Activated CD4-positive, alpha-beta T cell treated with anti-CD3 and anti-CD28 coated beads, Interleukin-2, amount 10 ng/mL, durations not matched to agents 7 days and 5 days (primary cell): ENCODE data around the gene ERCC1. TPM values are rescaled to one million over a fixed set of nuclear protein-coding genes. Genes with fewer than 3 reads are reported as not detected.
A peak's percentile ranks its signal among the peaks of the same experiment; 100 is the strongest.

Source experiments
- CTCF ChIA-PET: fragments of 350-600 bp; sonication (Branson Sonifier 250); formaldehyde crosslinking; loops from one replicate; lab custom pipeline; 2021; ENCODE audit warnings: antibody characterized with exemption; lab: Charles Lee
- POLR2A ChIA-PET: fragments of 350-600 bp; sonication (Branson Sonifier 250); formaldehyde crosslinking; loops from one replicate; lab custom pipeline; 2021; ENCODE audit warnings: antibody characterized with exemption; lab: Charles Lee
- DNase-seq: peaks from one replicate; pipeline ENCODE4 v3.0.0-alpha.2; 2020
- H3K27ac Mint-ChIP-seq: one replicate; pipeline ENCODE4 v1.8.0; 2021; ENCODE audit warnings: mild to moderate bottlenecking, moderate library complexity, mixed read lengths
- H3K27me3 Mint-ChIP-seq: one replicate; pipeline ENCODE4 v1.8.0; 2021; ENCODE audit warnings: mixed read lengths
- H3K36me3 Mint-ChIP-seq: one replicate; pipeline ENCODE4 v1.8.0; 2021; ENCODE audit warnings: low read depth, mixed read lengths
- H3K4me1 Mint-ChIP-seq: one replicate; pipeline ENCODE4 v1.8.0; 2021; ENCODE audit warnings: mixed read lengths
- H3K4me3 Mint-ChIP-seq: one replicate; pipeline ENCODE4 v1.8.0; 2021; ENCODE audit warnings: mild to moderate bottlenecking, moderate library complexity, mixed read lengths
- H3K9me3 Mint-ChIP-seq: one replicate; pipeline ENCODE4 v1.8.0; 2021; ENCODE audit warnings: mixed read lengths
- total RNA-seq, 2 experiments: library from RNA; stranded (reverse); gene quantifications; one replicate each; pipeline ENCODE4 v1.2.3, GENCODE V29; 2021

Gene ERCC1
- 10 to 100 TPM; 59.9 to 66.1 TPM for total RNA-seq

GRCh38 chr19:45423589-45424190 is at the start of gene ERCC1:
ERCC1 (minus strand) TSS chr19:45423917; CDS start chr19:45423374, 543 bp downstream.
- peak; percentile 89 for DNase-seq
- CTCF ChIA-PET = interaction anchor here (0.6 to 4.6 kb wide), 8 partner anchors 7 to 135 kb away, joined by 3 to 24 read pairs (median 3); partner anchors contain the start of gene FOSB
- peaks cover 14% of the 10 kb centered on the region for H3K36me3 Mint-ChIP-seq
- peak within 1 kb of the TSS; percentile 86 for H3K27ac Mint-ChIP-seq
- H3K27me3 Mint-ChIP-seq = peaks cover 7% of the 10 kb centered on the region
- peak within 1 kb of the TSS; percentile 85 for H3K4me3 Mint-ChIP-seq
- POLR2A ChIA-PET = no interaction called here
- peaks cover 65% of the 10 kb centered on the region for H3K4me1 Mint-ChIP-seq
- no peaks in the 10 kb centered on the region for H3K9me3 Mint-ChIP-seq

- Mint-ChIP-seq H3K9me3 (no peaks in the 10 kb centered on the region), H3K4me1 (peaks cover 54% of the 10 kb centered on the region), H3K4me3 (no peak overlapping the region), H3K27ac (no peak overlapping the region), H3K27me3 (peaks cover 51% of the 10 kb centered on the region), H3K36me3 (no peaks in the 10 kb centered on the region)
- CTCF ChIA-PET = interaction anchor here (2.3 to 16.9 kb wide), 2 partner anchors 12 to 33 kb away, joined by 12 to 310 read pairs; no protein-coding TSS in a partner anchor
- POLR2A ChIA-PET = no interaction called here
- no peak for DNase-seq
Observed at GRCh38 chr19:45473367-45473681, 49.6 kb upstream of the ERCC1 start.

DNA sequence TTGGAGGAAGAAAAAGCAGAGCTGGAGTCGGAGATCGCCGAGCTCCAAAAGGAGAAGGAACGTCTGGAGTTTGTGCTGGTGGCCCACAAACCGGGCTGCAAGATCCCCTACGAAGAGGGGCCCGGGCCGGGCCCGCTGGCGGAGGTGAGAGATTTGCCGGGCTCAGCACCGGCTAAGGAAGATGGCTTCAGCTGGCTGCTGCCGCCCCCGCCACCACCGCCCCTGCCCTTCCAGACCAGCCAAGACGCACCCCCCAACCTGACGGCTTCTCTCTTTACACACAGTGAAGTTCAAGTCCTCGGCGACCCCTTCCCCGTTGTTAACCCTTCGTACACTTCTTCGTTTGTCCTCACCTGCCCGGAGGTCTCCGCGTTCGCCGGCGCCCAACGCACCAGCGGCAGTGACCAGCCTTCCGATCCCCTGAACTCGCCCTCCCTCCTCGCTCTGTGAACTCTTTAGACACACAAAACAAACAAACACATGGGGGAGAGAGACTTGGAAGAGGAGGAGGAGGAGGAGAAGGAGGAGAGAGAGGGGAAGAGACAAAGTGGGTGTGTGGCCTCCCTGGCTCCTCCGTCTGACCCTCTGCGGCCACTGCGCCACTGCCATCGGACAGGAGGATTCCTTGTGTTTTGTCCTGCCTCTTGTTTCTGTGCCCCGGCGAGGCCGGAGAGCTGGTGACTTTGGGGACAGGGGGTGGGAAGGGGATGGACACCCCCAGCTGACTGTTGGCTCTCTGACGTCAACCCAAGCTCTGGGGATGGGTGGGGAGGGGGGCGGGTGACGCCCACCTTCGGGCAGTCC is 49.0 kb upstream of the ERCC1 start:
- Mint-ChIP-seq H3K27me3 (peaks cover 51% of the 10 kb centered on the region), H3K36me3 (no peaks in the 10 kb centered on the region), H3K27ac (no peak overlapping the region), H3K9me3 (no peaks in the 10 kb centered on the region), H3K4me3 (no peak overlapping the region), H3K4me1 (peaks cover 54% of the 10 kb centered on the region)
- no peak for DNase-seq
- ChIA-PET POLR2A (no interaction called here), CTCF (interaction anchor here (0.6 to 16.9 kb wide), 3 partner anchors 13 to 65 kb away, joined by 3 to 310 read pairs (median 12); no protein-coding TSS in a partner anchor)

DNA sequence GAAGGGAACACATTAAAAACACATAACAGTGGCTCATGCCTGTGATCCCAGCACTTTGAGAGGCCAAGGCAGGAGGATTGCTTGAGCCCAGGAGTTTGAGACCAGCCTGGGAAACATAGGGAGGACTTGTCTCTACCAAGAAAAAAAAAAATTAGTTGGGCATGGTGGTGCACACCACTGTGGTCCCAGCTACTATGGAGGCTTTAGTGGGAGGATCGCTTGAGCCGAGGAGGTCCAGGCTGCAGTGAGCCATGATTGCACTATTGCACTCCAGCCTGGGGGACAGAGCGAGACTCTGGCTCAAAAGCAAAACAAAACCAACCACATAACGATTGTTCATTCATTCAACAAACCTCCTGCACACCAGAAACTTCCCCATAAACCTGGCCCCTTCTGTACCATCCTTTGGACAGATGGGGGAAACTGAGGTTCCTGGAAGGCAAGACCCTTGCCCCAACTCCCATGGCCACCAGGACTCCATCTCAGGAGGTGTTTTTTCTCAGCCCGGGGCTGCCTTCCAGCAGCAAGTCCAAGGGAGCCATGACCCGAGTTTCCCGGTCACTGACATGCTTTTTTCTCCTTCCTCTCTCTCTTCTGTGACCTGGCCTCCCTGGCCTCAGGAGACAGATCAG is 48.3 kb upstream of the ERCC1 start:
- no peak for DNase-seq
- H3K4me3 Mint-ChIP-seq = no peak overlapping the region
- peaks cover 51% of the 10 kb centered on the region for H3K4me1 Mint-ChIP-seq
- CTCF ChIA-PET = interaction anchor here (0.6 to 16.9 kb wide), 3 partner anchors 13 to 64 kb away, joined by 3 to 310 read pairs (median 48); no protein-coding TSS in a partner anchor
- POLR2A ChIA-PET = no interaction called here
- H3K27ac Mint-ChIP-seq = no peak overlapping the region
- H3K36me3 Mint-ChIP-seq = no peaks in the 10 kb centered on the region
- H3K27me3 Mint-ChIP-seq = peaks cover 48% of the 10 kb centered on the region
- no peaks in the 10 kb centered on the region for H3K9me3 Mint-ChIP-seq

DNA sequence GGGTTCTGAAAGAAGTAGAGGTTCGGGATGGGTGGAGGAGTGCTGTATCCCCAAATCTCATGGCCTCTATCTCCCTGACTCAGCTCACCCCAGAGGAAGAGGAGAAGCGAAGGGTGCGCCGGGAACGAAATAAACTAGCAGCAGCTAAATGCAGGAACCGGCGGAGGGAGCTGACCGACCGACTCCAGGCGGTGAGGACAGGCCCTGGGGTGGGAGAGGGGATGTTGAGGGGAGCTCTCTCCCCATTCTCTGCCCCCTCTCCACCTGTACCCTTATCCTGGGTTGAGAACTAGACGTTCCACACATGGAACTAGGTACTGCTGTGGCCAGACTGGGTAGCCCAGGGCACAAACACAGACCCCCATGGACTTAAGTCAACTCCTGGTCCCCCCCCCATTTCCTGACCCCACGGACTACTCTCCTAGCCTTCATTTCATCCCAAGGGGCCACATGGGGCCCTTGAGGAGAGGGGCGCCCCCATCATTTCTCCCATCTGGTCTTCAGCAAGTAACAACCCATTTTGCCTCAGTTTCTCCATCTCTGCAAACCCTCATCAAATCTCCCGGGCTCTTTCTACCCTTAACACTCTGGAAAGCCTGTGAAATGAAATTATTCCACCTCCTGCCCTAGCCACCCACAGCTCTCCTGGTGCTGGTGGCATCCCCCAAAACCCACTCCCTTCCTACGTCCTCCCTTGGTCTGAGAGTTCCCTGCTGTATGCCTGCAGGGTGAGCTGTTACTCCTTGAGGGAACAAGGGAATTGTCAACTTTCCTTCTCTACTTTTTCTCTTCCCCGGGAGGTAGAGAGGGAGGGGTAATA is 47.6 kb upstream of the ERCC1 start:
- ChIA-PET CTCF (interaction anchor here (6.3 to 16.9 kb wide), 2 partner anchors 14 to 31 kb away, joined by 48 to 310 read pairs; no protein-coding TSS in a partner anchor), POLR2A (no interaction called here)
- Mint-ChIP-seq H3K36me3 (no peaks in the 10 kb centered on the region), H3K27me3 (peaks cover 44% of the 10 kb centered on the region), H3K9me3 (no peaks in the 10 kb centered on the region), H3K4me3 (no peak overlapping the region), H3K4me1 (peaks cover 48% of the 10 kb centered on the region), H3K27ac (no peak overlapping the region)
- no peak for DNase-seq

DNA sequence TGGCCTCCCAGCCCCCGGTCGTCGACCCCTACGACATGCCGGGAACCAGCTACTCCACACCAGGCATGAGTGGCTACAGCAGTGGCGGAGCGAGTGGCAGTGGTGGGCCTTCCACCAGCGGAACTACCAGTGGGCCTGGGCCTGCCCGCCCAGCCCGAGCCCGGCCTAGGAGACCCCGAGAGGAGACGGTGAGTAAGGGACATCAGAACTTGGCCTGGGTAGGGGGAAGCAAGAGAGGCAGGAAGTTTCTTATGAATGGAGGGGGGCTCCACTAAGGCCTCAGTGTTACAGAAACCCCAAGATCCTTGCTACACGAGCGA is 47.0 kb upstream of the ERCC1 start:
- Mint-ChIP-seq H3K36me3 (no peaks in the 10 kb centered on the region), H3K4me1 (peaks cover 46% of the 10 kb centered on the region), H3K9me3 (no peaks in the 10 kb centered on the region), H3K27me3 (peaks cover 42% of the 10 kb centered on the region), H3K4me3 (no peak overlapping the region), H3K27ac (no peak overlapping the region)
- DNase-seq = no peak
- ChIA-PET CTCF (interaction anchor here (6.3 to 16.9 kb wide), 2 partner anchors 15 to 31 kb away, joined by 48 to 310 read pairs; no protein-coding TSS in a partner anchor), POLR2A (no interaction called here)

DNA sequence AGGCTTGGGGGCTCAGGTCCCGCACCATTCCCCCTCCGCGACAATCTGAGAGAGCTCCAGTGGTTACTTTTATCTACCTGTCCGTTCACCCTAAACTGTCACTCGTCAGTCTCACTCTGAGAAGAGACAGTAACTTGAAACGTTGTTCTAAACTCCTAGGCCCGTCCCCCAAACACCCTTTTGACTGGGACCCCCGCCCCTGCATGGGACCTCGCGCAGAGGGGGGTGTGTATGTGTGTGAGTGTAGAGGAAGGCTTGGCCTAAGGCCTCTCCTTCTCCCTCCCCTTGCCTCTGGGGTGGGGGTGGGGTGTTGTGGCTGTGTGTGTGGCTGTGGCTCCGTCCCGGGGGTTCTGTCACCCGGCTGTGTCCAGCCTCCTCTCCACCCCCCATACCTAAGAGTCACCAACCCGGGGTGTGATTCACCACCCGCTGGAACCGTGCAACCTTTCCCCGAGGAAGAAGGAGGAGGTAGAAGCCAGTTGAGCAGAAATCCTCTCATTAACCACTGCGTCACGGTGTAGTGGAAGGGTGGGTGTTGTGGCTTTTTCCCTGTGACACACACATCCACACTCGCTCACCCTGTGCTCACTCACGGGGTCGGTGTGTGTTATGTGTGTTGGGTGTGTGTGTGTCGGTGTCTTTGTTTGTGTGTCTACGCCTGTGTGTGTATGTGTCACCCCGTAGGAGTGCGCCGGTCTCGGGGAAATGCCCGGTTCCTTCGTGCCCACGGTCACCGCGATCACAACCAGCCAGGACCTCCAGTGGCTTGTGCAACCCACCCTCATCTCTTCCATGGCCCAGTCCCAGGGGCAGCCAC is 46.4 kb upstream of the ERCC1 start:
- CTCF ChIA-PET = interaction anchor here (1.4 to 16.9 kb wide), 6 partner anchors 8 to 66 kb away, joined by 5 to 310 read pairs (median 16); partner anchors contain the start of gene PPP1R13L
- peaks cover 42% of the 10 kb centered on the region for H3K4me1 Mint-ChIP-seq
- peak; percentile 54 for DNase-seq
- peak overlapping the region; percentile 95 for H3K27ac Mint-ChIP-seq
- peaks cover 38% of the 10 kb centered on the region for H3K27me3 Mint-ChIP-seq
- POLR2A ChIA-PET = no interaction called here
- peak overlapping the region; percentile 89 for H3K4me3 Mint-ChIP-seq
- no peaks in the 10 kb centered on the region for H3K9me3 Mint-ChIP-seq
- no peaks in the 10 kb centered on the region for H3K36me3 Mint-ChIP-seq

- no peaks in the 10 kb centered on the region for H3K9me3 Mint-ChIP-seq
- POLR2A ChIA-PET = no interaction called here
- H3K36me3 Mint-ChIP-seq = no peaks in the 10 kb centered on the region
- H3K27ac Mint-ChIP-seq = peak overlapping the region; percentile 95
- H3K4me3 Mint-ChIP-seq = peak overlapping the region; percentile 89
- peak; percentile 94 for DNase-seq
- peaks cover 35% of the 10 kb centered on the region for H3K4me1 Mint-ChIP-seq
- peaks cover 36% of the 10 kb centered on the region for H3K27me3 Mint-ChIP-seq
- CTCF ChIA-PET = interaction anchor here (0.6 to 16.9 kb wide), 9 partner anchors 9 to 208 kb away, joined by 3 to 310 read pairs (median 6); partner anchors contain the start of gene PPP1R13L
Observed at GRCh38 chr19:45469132-45469944, 45.6 kb upstream of the ERCC1 start.

DNA sequence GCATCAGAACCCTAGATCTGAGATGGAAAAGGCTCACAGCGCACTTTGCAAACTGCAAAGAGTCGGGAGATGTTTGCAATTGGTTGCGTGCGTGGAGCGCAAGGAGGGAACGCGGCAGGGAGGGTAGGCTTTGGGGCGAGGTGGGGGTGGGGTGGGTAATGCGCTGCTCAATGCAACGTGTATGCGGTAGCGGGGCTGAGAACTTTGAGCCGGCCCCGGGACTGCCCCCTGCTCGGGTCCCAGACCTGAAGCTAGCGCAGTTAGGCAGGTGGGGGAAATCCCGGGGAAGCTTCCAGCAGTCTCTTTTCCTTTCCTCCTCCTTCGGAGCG is 45.0 kb upstream of the ERCC1 start:
- H3K4me1 Mint-ChIP-seq = peaks cover 35% of the 10 kb centered on the region
- H3K4me3 Mint-ChIP-seq = peak overlapping the region; percentile 89
- H3K36me3 Mint-ChIP-seq = no peaks in the 10 kb centered on the region
- ChIA-PET POLR2A (no interaction called here), CTCF (interaction anchor here (0.6 to 16.9 kb wide), 9 partner anchors 9 to 1318 kb away, joined by 3 to 310 read pairs (median 6); partner anchors contain the start of gene PPP1R13L)
- H3K27ac Mint-ChIP-seq = peak overlapping the region; percentile 95
- no peaks in the 10 kb centered on the region for H3K9me3 Mint-ChIP-seq
- H3K27me3 Mint-ChIP-seq = peaks cover 32% of the 10 kb centered on the region
- DNase-seq = no peak

DNA sequence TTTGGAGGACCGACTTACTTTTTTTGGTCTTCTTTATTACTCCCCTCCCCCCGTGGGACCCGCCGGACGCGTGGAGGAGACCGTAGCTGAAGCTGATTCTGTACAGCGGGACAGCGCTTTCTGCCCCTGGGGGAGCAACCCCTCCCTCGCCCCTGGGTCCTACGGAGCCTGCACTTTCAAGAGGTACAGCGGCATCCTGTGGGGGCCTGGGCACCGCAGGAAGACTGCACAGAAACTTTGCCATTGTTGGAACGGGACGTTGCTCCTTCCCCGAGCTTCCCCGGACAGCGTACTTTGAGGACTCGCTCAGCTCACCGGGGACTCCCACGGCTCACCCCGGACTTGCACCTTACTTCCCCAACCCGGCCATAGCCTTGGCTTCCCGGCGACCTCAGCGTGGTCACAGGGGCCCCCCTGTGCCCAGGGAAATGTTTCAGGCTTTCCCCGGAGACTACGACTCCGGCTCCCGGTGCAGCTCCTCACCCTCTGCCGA is 44.5 kb upstream of the ERCC1 start:
- peak; percentile 65 for DNase-seq
- ChIA-PET CTCF (interaction anchor here (0.6 to 16.9 kb wide), 10 partner anchors 10 to 1318 kb away, joined by 3 to 310 read pairs (median 4); no protein-coding TSS in a partner anchor), POLR2A (no interaction called here)
- peaks cover 27% of the 10 kb centered on the region for H3K27me3 Mint-ChIP-seq
- peak overlapping the region; percentile 95 for H3K27ac Mint-ChIP-seq
- no peaks in the 10 kb centered on the region for H3K36me3 Mint-ChIP-seq
- H3K4me1 Mint-ChIP-seq = peaks cover 35% of the 10 kb centered on the region
- peak overlapping the region; percentile 89 for H3K4me3 Mint-ChIP-seq
- no peaks in the 10 kb centered on the region for H3K9me3 Mint-ChIP-seq
